H1 (cell line): ENCODE measurements around the gene SMARCA4. TPM values are rescaled to one million over a fixed set of nuclear protein-coding genes. Genes with fewer than 3 reads are reported as not detected.

Experiments used
- CTCF ChIA-PET: fragments of 300-600 bp; sonication (Branson Sonifier 250); formaldehyde crosslinking; loops from one replicate; lab custom pipeline; 2021; ENCODE audit not compliant: partially characterized antibody; lab: Charles Lee
- POLR2A ChIA-PET: fragments of 300-600 bp; sonication (Branson Sonifier 250); formaldehyde crosslinking; loops from one replicate; lab custom pipeline; 2021; ENCODE audit warnings: inconsistent platforms; ENCODE audit not compliant: partially characterized antibody; lab: Charles Lee
- DNase-seq, 2 experiments: peaks; one replicate each; pipeline versions ENCODE4 v3.0.0 to v3.0.0-alpha.2; 2010 to 2022; ENCODE audit warnings: low spot score in 2 of 2, low read depth in 1 of 2, mixed read lengths in 1 of 2
- FAIRE-seq: peaks from 2 replicates; lab custom pipeline; 2011; peaks lifted over from hg19 to GRCh38; lab: Jason Lieb, UNC
- H2AFZ ChIP-seq: 2 replicates; pipeline ENCODE4 v1.8.1; 2012; ENCODE audit warnings: low read length, inconsistent platforms
- H2AK5ac ChIP-seq: 2 replicates; pipeline ENCODE4 v1.6.1; 2013; ENCODE audit warnings: low read depth, low read length
- H2BK120ac ChIP-seq: replicated peaks from 2 replicates; pipeline ENCODE3; 2013; ENCODE audit warnings: low read depth, low read length, inconsistent platforms
- H2BK12ac ChIP-seq: 2 replicates; pipeline ENCODE4 v1.6.1; 2013; ENCODE audit warnings: low read depth, low read length
- H2BK15ac ChIP-seq: 2 replicates; pipeline ENCODE4 v1.6.1; 2013; ENCODE audit warnings: low read length
- H2BK20ac ChIP-seq: 2 replicates; pipeline ENCODE4 v1.6.1; 2013; ENCODE audit warnings: low read length
- H2BK5ac ChIP-seq: 2 replicates; pipeline ENCODE4 v1.6.1; 2013; ENCODE audit warnings: low read depth, low read length
- H3K14ac ChIP-seq: 2 replicates; pipeline ENCODE4 v1.6.1; 2013; ENCODE audit warnings: inconsistent platforms; ENCODE audit not compliant: insufficient read length
- H3K18ac ChIP-seq: 2 replicates; pipeline ENCODE4 v1.6.1; 2013; ENCODE audit warnings: low read length; ENCODE audit errors: extremely low read depth
- H3K23ac ChIP-seq: 2 replicates; pipeline ENCODE4 v1.6.1; 2013; ENCODE audit warnings: inconsistent platforms; ENCODE audit not compliant: insufficient read length
- H3K23me2 ChIP-seq: 2 replicates; pipeline ENCODE4 v1.6.1; 2013; ENCODE audit warnings: low read depth, low read length
- H3K27ac ChIP-seq: 2 replicates; pipeline ENCODE4 v1.6.1; 2011; ENCODE audit warnings: low read depth, low read length, inconsistent platforms
- H3K27me3 ChIP-seq, 4 experiments: replicated peaks in 1 of 4; 1 replicate in 1 of 4; 2 replicates in 3 of 4; pipeline versions ENCODE4 v1.6.1 to v1.8.1; 2011 to 2013; ENCODE audit warnings: low read length in 3 of 4, mild to moderate bottlenecking in 3 of 4, inconsistent platforms in 2 of 4, mixed read lengths in 2 of 4, moderate library complexity in 1 of 4; ENCODE audit not compliant: control insufficient read depth in 3 of 4, insufficient read depth in 3 of 4; ENCODE audit errors: extremely low read depth in 1 of 4
- H3K36me3 ChIP-seq, 4 experiments: 2 replicates each; pipeline versions ENCODE4 v1.6.1 to v1.8.1; 2011 to 2013; ENCODE audit warnings: mild to moderate bottlenecking in 4 of 4, low read length in 3 of 4, moderate library complexity in 2 of 4, control low read depth in 1 of 4, inconsistent platforms in 1 of 4; ENCODE audit not compliant: insufficient read depth in 4 of 4, control insufficient read depth in 2 of 4
- H3K4ac ChIP-seq: replicated peaks from 2 replicates; pipeline ENCODE3; 2013; ENCODE audit warnings: low read length, low read depth, mixed read lengths, inconsistent platforms; ENCODE audit not compliant: insufficient read length
- H3K4me1 ChIP-seq, 4 experiments: replicated peaks in 1 of 4; 1 replicate in 1 of 4; 2 replicates in 3 of 4; pipeline versions ENCODE4 v1.6.1 to v1.8.1; 2011 to 2013; ENCODE audit warnings: low read length in 3 of 4, inconsistent platforms in 2 of 4, mixed read lengths in 1 of 4; ENCODE audit not compliant: insufficient read depth in 4 of 4, control insufficient read depth in 3 of 4
- H3K4me2 ChIP-seq, 2 experiments: 2 replicates each; pipeline versions ENCODE4 v1.6.1 to v1.8.1; 2011 to 2013; ENCODE audit warnings: low read depth in 2 of 2, low read length in 2 of 2, control low read depth in 1 of 2, inconsistent platforms in 1 of 2, mild to moderate bottlenecking in 1 of 2; ENCODE audit not compliant: insufficient read depth in 1 of 2
- H3K4me3 ChIP-seq, 4 experiments: fragments of 200-600, 300-600 bp in 1 of 4; sonication (generic), shearing (Covaris generic), sonication (Bioruptor Twin) in 1 of 4; 2 replicates each; pipeline versions ENCODE4 v1.5.1 to v1.8.1; 2011 to 2016; ENCODE audit warnings: low read length in 4 of 4, low read depth in 3 of 4, control low read depth in 2 of 4, inconsistent platforms in 2 of 4, mild to moderate bottlenecking in 2 of 4, mixed read lengths in 1 of 4, moderate library complexity in 1 of 4; ENCODE audit not compliant: insufficient read depth in 2 of 4; ENCODE audit errors: extremely low read depth in 1 of 4
- H3K56ac ChIP-seq: replicated peaks from 2 replicates; pipeline ENCODE3; 2013; ENCODE audit warnings: low read depth, mild to moderate bottlenecking, mixed read lengths, low read length, inconsistent platforms; ENCODE audit not compliant: insufficient read length
- H3K79me1 ChIP-seq: 2 replicates; pipeline ENCODE4 v1.6.1; 2013; ENCODE audit warnings: low read depth, low read length, control low read depth
- H3K79me2 ChIP-seq, 2 experiments: 2 replicates each; pipeline versions ENCODE4 v1.6.1 to v1.8.1; 2012 to 2013; ENCODE audit warnings: low read length in 2 of 2, mild to moderate bottlenecking in 2 of 2, inconsistent platforms in 1 of 2; ENCODE audit not compliant: insufficient read depth in 2 of 2, control insufficient read depth in 1 of 2
- H3K9ac ChIP-seq, 4 experiments: replicated peaks in 1 of 4; 1 replicate in 1 of 4; 2 replicates in 3 of 4; pipeline versions ENCODE4 v1.6.1 to v1.8.1; 2011 to 2013; ENCODE audit warnings: low read depth in 3 of 4, low read length in 3 of 4, control low read depth in 2 of 4, mild to moderate bottlenecking in 2 of 4, moderate library complexity in 2 of 4, inconsistent platforms in 1 of 4; ENCODE audit errors: extremely low read depth in 1 of 4
- H3K9me3 ChIP-seq, 2 experiments: 2 replicates each; pipeline versions ENCODE4 v1.6.1 to v1.8.1; 2012 to 2013; ENCODE audit warnings: mild to moderate bottlenecking in 2 of 2, moderate library complexity in 2 of 2, control low read depth in 1 of 2, inconsistent platforms in 1 of 2, low read depth in 1 of 2, low read length in 1 of 2, mixed read lengths in 1 of 2; ENCODE audit not compliant: insufficient read depth in 2 of 2
- H4K20me1 ChIP-seq, 2 experiments: replicated peaks in 1 of 2; 2 replicates each; pipeline versions ENCODE3 to v1.8.1; 2011 to 2013; ENCODE audit warnings: inconsistent platforms in 2 of 2, low read length in 2 of 2, mild to moderate bottlenecking in 1 of 2; ENCODE audit not compliant: insufficient read depth in 2 of 2, control insufficient read depth in 1 of 2
- H4K5ac ChIP-seq: 2 replicates; pipeline ENCODE4 v1.6.1; 2013; ENCODE audit warnings: low read length, low read depth, mixed read lengths, inconsistent platforms; ENCODE audit not compliant: insufficient read length
- H4K8ac ChIP-seq: 2 replicates; pipeline ENCODE4 v1.8.0; 2013; ENCODE audit warnings: mild to moderate bottlenecking, moderate library complexity, low read length, inconsistent platforms; ENCODE audit not compliant: insufficient read depth; ENCODE audit errors: extremely low read depth
- H4K91ac ChIP-seq: replicated peaks from 2 replicates; pipeline ENCODE3; 2013; ENCODE audit warnings: low read length, mixed read lengths, inconsistent platforms; ENCODE audit not compliant: insufficient read length
- BCL11A ChIP-seq, 2 experiments: IDR thresholded peaks; one replicate each; pipeline ENCODE4 v1.6.1; 2011; ENCODE audit warnings: low read depth in 2 of 2, low read length in 2 of 2, mild to moderate bottlenecking in 2 of 2
- CBX8 ChIP-seq: fragments of 300-800, 300-1000 bp; sonication (generic); IDR thresholded peaks from 2 replicates; pipeline ENCODE4 v1.7.1; 2016; ENCODE audit warnings: low read depth, low read length, borderline replicate concordance
- CHD1 ChIP-seq: IDR thresholded peaks from 2 replicates; pipeline ENCODE4 v1.6.1; 2012; ENCODE audit warnings: low read depth, low read length, improper control_type of control experiment
- CREB1 ChIP-seq: IDR thresholded peaks from 2 replicates; pipeline ENCODE4 v1.6.1; 2012; ENCODE audit warnings: inconsistent platforms
- GTF2F1 ChIP-seq: IDR thresholded peaks from 2 replicates; pipeline ENCODE4 v1.6.1; 2012; ENCODE audit warnings: low read depth, low read length, improper control_type of control experiment, borderline replicate concordance
- HDAC2 ChIP-seq, 2 experiments: fragments of 300-600 bp in 1 of 2; sonication (generic) in 1 of 2; IDR thresholded peaks; 2 replicates each; pipeline ENCODE4 v1.6.1; 2011 to 2012; ENCODE audit warnings: low read depth in 2 of 2, low read length in 2 of 2, mild to moderate bottlenecking in 2 of 2, moderate library complexity in 2 of 2, borderline replicate concordance in 1 of 2, inconsistent platforms in 1 of 2
- JUND ChIP-seq: IDR thresholded peaks from 2 replicates; pipeline ENCODE4 v1.6.1; 2011; ENCODE audit warnings: mild to moderate bottlenecking, improper control_type of control experiment, low read length
- MAFK ChIP-seq: IDR thresholded peaks from 2 replicates; pipeline ENCODE4 v1.6.1; 2012; ENCODE audit warnings: low read depth, mild to moderate bottlenecking, improper control_type of control experiment, low read length
- POLR2AphosphoS5 ChIP-seq: IDR thresholded peaks from 2 replicates; pipeline ENCODE4 v1.6.1; 2011; ENCODE audit warnings: low read depth, low read length
- RBBP5 ChIP-seq: IDR thresholded peaks from 2 replicates; pipeline ENCODE4 v1.7.1; 2012; ENCODE audit warnings: low read depth, mild to moderate bottlenecking, inconsistent platforms, low read length, moderate library complexity, borderline replicate concordance
- SAP30 ChIP-seq: fragments of 300-600 bp; sonication (generic); IDR thresholded peaks from 2 replicates; pipeline ENCODE4 v1.7.1; 2012; ENCODE audit warnings: low read length, moderate library complexity, mild to moderate bottlenecking, inconsistent platforms; ENCODE audit not compliant: insufficient read depth, insufficient replicate concordance
- SIN3A ChIP-seq, 2 experiments: IDR thresholded peaks in 1 of 2; conservative IDR thresholded peaks in 1 of 2; 2 replicates each; pipeline ENCODE4 v1.6.1; 2011 to 2012; ENCODE audit warnings: low read length in 2 of 2, improper control_type of control experiment in 1 of 2, low read depth in 1 of 2, mild to moderate bottlenecking in 1 of 2
- YY1 ChIP-seq: IDR thresholded peaks from 2 replicates; pipeline ENCODE4 v1.6.1; 2011; ENCODE audit warnings: low read depth, mild to moderate bottlenecking, low read length
- WGBS, 2 experiments: shearing (Covaris generic) in 1 of 2; methylation state at CpG; one replicate each; pipeline versions ENCODE4 v1.1.6 to v1.1.7; 2013 to 2015; ENCODE audit warnings: low lambda C conversion rate in 2 of 2, mixed read lengths in 2 of 2, inconsistent platforms in 1 of 2, low coverage in 1 of 2, missing lambda C conversion rate in 1 of 2; ENCODE audit not compliant: insufficient replicate concordance in 2 of 2, insufficient coverage in 1 of 2, insufficient read length in 1 of 2; ENCODE audit errors: extremely low coverage in 1 of 2, missing lambda C conversion rate in 1 of 2; 5-methylcytosine and 5-hydroxymethylcytosine counted together
- polyA plus RNA-seq, 7 experiments: library from polyadenylated mRNA; depleted of rRNA in 3 of 7; stranded (reverse) in 5 of 7; unstranded in 2 of 7; fragments of >200 nt in 5 of 7; fragments of 200-250 nt in 2 of 7; gene quantifications; 1 replicate in 5 of 7; 2 replicates in 1 of 7; 4 replicates in 1 of 7; pipeline versions ENCODE4 v1.2.1 to v1.2.3, GENCODE V29; 2011 to 2013; ENCODE audit warnings: missing spikeins in 2 of 7, mixed read lengths in 2 of 7
- total RNA-seq: library from RNA; stranded (reverse); fragmentation: NEBNext Ultra II Directional; extraction: Animal tissue kit (Norgen Biotek cat#: 25700); gene quantifications from 2 replicates; pipeline ENCODE4 v1.2.1, GENCODE V29; 2021
- TF ChIP-seq, protein P1 (sequence below): IDR thresholded peaks from 2 replicates; pipeline ENCODE4 v1.6.1; 2012; ENCODE audit warnings: inconsistent platforms

Gene SMARCA4
- total and polyA plus RNA-seq, 2 of the 8 experiments (the other 6 are each of a cell fraction or from before 2014, with no cell fraction given), result 86.4 to 263 TPM

DNA sequence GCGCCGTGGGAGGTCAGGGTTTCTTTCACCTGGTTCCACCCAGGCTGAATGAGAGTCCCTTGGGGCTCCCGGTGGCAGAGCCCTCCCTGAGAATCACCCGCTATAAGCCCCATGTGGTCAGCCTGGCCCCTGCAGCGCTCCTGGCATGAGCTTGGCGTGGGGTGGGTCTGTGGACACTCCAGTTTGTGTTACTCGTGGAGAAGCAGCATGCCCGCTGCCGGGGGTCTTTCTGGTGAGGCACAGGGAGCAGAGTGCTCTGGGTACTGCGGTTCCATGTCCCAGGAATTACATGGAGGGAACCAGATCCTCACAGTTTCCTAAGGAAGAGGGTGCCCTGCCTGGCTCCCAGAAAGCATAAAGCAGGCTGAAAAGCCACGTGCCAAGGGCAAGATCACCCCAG, 62.2 kb downstream of the SMARCA4 start:
- Histone ChIP-seq H3K79me2 (no peaks in the 10 kb centered on the region; a peak in 1 of 4 replicates), H3K4me1 (no peaks in the 10 kb centered on the region), H2BK20ac (no peak overlapping the region), H3K4ac (no peak overlapping the region), H3K4me2 (no peak overlapping the region), H3K18ac (no peak overlapping the region), H3K79me1 (no peaks in the 10 kb centered on the region; the same call in 1 of the 2 replicates), H3K36me3 (peaks cover 52 to 86% (median 81%) of the 10 kb centered on the region in 4 experiments), H2BK120ac (no peak overlapping the region), H4K91ac (no peak overlapping the region), H3K14ac (no peak overlapping the region), H3K23me2 (no peaks in the 10 kb centered on the region), H2BK15ac (no peak overlapping the region), H2BK12ac (no peak overlapping the region), H3K56ac (no peak overlapping the region), H2AK5ac (no peak overlapping the region), H3K23ac (no peak overlapping the region), H3K27ac (no peak overlapping the region), H2BK5ac (no peak overlapping the region), H3K9me3 (no peaks in the 10 kb centered on the region), H3K27me3 (no peaks in the 10 kb centered on the region), H2AFZ (no peak overlapping the region), H4K20me1 (peaks cover 4 to 17% of the 10 kb centered on the region in 2 experiments), H3K4me3 (no peak overlapping the region), H4K5ac (no peak overlapping the region), H4K8ac (no peak overlapping the region), H3K9ac (no peak overlapping the region)
- CTCF ChIA-PET, result interaction anchor here (0.9 to 1.4 kb wide), 4 partner anchors 11 to 113 kb away, joined by 3 to 5 read pairs (median 4); no protein-coding TSS in a partner anchor
- FAIRE-seq, result no peak
- POLR2A ChIA-PET, result interaction anchor here (1.0 kb wide), 1 partner anchor 21 kb away, joined by 3 read pairs; no protein-coding TSS in a partner anchor
- DNase-seq, result no peak
- 93% methylated on average over 11 of the region's 11 CpGs; no CpG with 5 or more reads in 1 of the 2 experiments for WGBS, 2 experiments
- TF ChIP-seq CHD1 (no peak), HDAC2 (IDR thresholded peaks at IDR 0.05; ENCODE audit: borderline replicate concordance in 1 of 2, low read depth in 2 of 2, low read length in 2 of 2) (no peak), GTF2F1 (no peak), RBBP5 (no peak), CBX8 (no peak), SAP30 (no peak), BCL11A (IDR thresholded peaks at IDR 0.05; ENCODE audit: low read depth in 2 of 2, low read length in 2 of 2) (no peak), CREB1 (no peak), YY1 (no peak), MAFK (no peak), SIN3A (conservative IDR thresholded peaks at IDR 0.05 in 1 of 2, IDR thresholded peaks at IDR 0.05 in 1 of 2; ENCODE audit: low read depth in 1 of 2, low read length in 2 of 2) (no peak), POLR2AphosphoS5 (no peak), JUND (no peak)
- TF ChIP-seq, protein P1, sequence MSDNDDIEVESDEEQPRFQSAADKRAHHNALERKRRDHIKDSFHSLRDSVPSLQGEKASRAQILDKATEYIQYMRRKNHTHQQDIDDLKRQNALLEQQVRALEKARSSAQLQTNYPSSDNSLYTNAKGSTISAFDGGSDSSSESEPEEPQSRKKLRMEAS, result no peak
